Transverse colon (tissue), 4 donors: ENCODE measurements around the gene TTC28. TPM values are rescaled to one million over a fixed set of nuclear protein-coding genes. Genes with fewer than 3 reads are reported as not detected.

Source experiments
- DNase-seq: peaks from one replicate; pipeline ENCODE4 v3.0.0-alpha.2; 2019
- H3K27ac ChIP-seq, 4 donors: fragments of 200-600 bp; sonication (generic); 2 replicates each; pipeline ENCODE4 v1.5.1; 2016 to 2018; ENCODE audit warnings: inconsistent platforms in 4 of 4
- H3K27me3 ChIP-seq: fragments of 200-600 bp; sonication (generic); 2 replicates; pipeline ENCODE4 v1.5.1; 2017; ENCODE audit warnings: inconsistent platforms
- H3K36me3 ChIP-seq, 4 donors: fragments of 200-600 bp; sonication (generic); 2 replicates each; pipeline ENCODE4 v1.5.1; 2017 to 2019; ENCODE audit warnings: inconsistent platforms in 4 of 4
- H3K4me1 ChIP-seq, 4 donors: fragments of 200-600 bp; sonication (generic); 2 replicates each; pipeline ENCODE4 v1.5.1; 2017 to 2020; ENCODE audit warnings: inconsistent platforms in 4 of 4
- H3K4me3 ChIP-seq, 4 donors: fragments of 200-600 bp; sonication (generic); 1 replicate in 1 of 4; 2 replicates in 3 of 4; pipeline versions ENCODE4 v1.5.1 to v1.6.1; 2017 to 2019; ENCODE audit warnings: inconsistent platforms in 4 of 4
- H3K9me3 ChIP-seq, 2 donors: fragments of 200-600 bp; sonication (generic); 2 replicates each; pipeline ENCODE4 v1.5.1; 2017 to 2019; ENCODE audit warnings: inconsistent platforms in 2 of 2
- EP300 ChIP-seq: sonication (generic); formaldehyde crosslinking; IDR thresholded peaks from one replicate; pipeline ENCODE4 v1.6.1; 2017; ENCODE audit warnings: antibody characterized with exemption, low read depth
- POLR2A ChIP-seq: fragments of 450-650 bp; IDR thresholded peaks from one replicate; pipeline ENCODE4 v1.6.1; 2016; ENCODE audit warnings: antibody characterized with exemption, mild to moderate bottlenecking, moderate library complexity
- POLR2AphosphoS5 ChIP-seq, 3 donors: sonication (generic); formaldehyde crosslinking; IDR thresholded peaks; one replicate each; pipeline ENCODE4 v1.6.1; 2016; ENCODE audit warnings: antibody characterized with exemption in 3 of 3
- WGBS, 2 donors: methylation state at CpG; one replicate each; pipeline ENCODE4 v1.1.5; 2018; ENCODE audit warnings: low coverage in 1 of 2; 5-methylcytosine and 5-hydroxymethylcytosine counted together
- in situ Hi-C, 4 donors: fragments of 200-750 bp; cut with MboI; loops; one replicate each; pipeline versions ENCODE4 v1.15.0 to v1.15.1; 2017; ENCODE audit warnings: low sequenced_read_pairs in 3 of 4, low pct_ligation_motif_present in 1 of 4, low pct_unique_long_range_greater_than_20kb in 1 of 4
- intact Hi-C: fragments of 100-400 bp; cut with DNase I; formaldehyde crosslinking; loops from one replicate; pipeline ENCODE4 v1.15.1; 2023; ENCODE audit warnings: low total_unique reads
- total RNA-seq, 4 donors: library from RNA; depleted of rRNA; stranded (reverse); fragments of >200 nt; gene quantifications; one replicate each; pipeline ENCODE4 v1.1.0, GENCODE V29; 2016
- TF ChIP-seq, protein P1 (sequence below), 5 experiments: fragments of 200-600 bp in 3 of 5; fragments of 450-650 bp in 2 of 5; sonication (generic) in 3 of 5; IDR thresholded peaks; 1 replicate in 2 of 5; 2 replicates in 3 of 5; pipeline ENCODE4 v1.5.1; 2016 to 2017; ENCODE audit warnings: antibody characterized with exemption in 5 of 5, inconsistent platforms in 3 of 5, mild to moderate bottlenecking in 2 of 5, moderate library complexity in 1 of 5

The TTC28 gene
- total RNA-seq, 4 donors from 2014 or later, result 7.6 to 84.2 (median 12.4) TPM

DNA sequence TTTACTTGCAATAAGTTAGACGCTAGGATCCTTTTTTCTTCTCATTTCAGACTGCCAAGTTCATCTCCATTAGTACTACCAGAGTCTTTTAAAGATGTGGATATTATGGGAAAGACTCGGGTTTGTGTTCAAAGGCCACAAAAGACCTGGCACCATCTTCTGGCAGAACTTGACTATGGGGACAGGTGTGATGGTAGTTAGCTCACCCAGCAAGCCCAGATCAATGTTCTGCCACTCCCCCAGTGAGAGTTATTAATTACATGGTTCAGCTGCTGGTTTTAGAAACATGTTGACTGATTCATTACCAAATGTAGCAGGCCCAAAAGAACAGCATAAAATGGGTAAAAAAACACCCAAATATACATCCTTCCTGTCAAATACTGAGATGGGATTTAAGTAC is 427.1 kb downstream of the TTC28 start:
- no peak for DNase-seq
- in situ Hi-C loops (no loop called here), intact Hi-C loops (no loop called here)
- Histone ChIP-seq H3K27ac (no peak overlapping the region), H3K4me1 (peaks cover 0 to 3% (median 0%) of the 10 kb centered on the region in 4 donors), H3K27me3 (no peaks in the 10 kb centered on the region), H3K4me3 (no peak overlapping the region), H3K9me3 (no peaks in the 10 kb centered on the region), H3K36me3 (no peaks in the 10 kb centered on the region)
- TF ChIP-seq POLR2AphosphoS5 (IDR thresholded peaks at IDR 0.05) (no peak), EP300 (no peak), POLR2A (no peak)
- TF ChIP-seq, protein P1, sequence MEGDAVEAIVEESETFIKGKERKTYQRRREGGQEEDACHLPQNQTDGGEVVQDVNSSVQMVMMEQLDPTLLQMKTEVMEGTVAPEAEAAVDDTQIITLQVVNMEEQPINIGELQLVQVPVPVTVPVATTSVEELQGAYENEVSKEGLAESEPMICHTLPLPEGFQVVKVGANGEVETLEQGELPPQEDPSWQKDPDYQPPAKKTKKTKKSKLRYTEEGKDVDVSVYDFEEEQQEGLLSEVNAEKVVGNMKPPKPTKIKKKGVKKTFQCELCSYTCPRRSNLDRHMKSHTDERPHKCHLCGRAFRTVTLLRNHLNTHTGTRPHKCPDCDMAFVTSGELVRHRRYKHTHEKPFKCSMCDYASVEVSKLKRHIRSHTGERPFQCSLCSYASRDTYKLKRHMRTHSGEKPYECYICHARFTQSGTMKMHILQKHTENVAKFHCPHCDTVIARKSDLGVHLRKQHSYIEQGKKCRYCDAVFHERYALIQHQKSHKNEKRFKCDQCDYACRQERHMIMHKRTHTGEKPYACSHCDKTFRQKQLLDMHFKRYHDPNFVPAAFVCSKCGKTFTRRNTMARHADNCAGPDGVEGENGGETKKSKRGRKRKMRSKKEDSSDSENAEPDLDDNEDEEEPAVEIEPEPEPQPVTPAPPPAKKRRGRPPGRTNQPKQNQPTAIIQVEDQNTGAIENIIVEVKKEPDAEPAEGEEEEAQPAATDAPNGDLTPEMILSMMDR (IDR thresholded peaks at IDR 0.05), result no peak
- 68 to 76% methylated on average over 2 of the region's 2 CpGs for WGBS, 2 donors

DNA sequence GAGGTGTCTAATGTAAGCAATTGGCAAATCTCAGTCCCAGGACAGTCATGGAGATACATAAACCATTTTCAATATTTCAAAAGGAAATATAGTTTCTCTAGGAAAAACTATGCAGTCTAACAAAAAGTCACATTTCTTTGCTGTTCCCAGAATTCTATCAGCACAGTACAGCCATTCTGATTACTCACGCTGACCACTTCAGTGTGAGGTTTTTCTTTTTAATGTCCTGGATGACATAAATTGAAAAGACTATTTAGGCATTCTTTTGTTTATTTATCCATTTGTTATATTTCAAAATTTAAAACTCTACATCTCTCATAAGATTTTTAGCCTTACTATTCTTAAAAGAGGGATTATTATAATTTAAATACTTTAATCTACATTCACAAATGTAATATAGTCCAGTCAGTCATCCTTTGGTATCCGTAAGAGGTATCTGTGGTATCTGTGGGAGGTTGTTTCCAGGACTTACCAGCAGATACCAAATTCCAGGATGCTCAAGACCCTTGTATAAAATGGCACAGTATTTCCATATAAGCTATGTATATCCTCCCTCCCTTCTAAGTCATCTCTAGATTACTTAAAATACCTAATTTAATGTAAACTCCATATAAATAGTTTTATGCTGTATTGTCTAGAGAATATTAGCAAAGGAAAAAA is 429.5 kb downstream of the TTC28 start:
- 92 to 100% methylated on average over 2 of the region's 2 CpGs for WGBS, 2 donors

DNA sequence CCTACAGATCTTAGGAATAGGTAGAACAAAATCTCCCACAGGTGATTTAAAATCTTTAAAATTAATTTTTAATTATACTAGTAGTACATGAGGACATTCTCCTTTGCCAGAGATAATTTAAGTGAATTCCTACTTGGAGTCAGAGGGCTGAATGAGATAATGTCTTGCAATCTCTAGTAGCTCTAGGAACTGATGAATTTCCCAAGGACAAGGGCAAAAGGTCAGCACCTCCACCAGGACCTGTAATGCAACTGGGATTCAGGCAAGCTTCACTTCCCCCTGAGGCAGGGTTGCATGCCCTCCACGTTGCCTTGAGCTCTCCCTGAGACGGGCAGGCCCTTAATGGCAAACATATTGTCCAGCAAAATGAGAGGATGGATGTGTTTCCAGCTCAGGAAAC is 430.2 kb downstream of the TTC28 start:
- peaks cover 0 to 7% (median 2%) of the 10 kb centered on the region in 4 donors for H3K4me1 ChIP-seq
- H3K36me3 ChIP-seq, result no peaks in the 10 kb centered on the region
- H3K27me3 ChIP-seq, result no peaks in the 10 kb centered on the region
- DNase-seq, result no peak
- WGBS, 2 donors, result 87% methylated on average over 2 of the region's 2 CpGs; no CpG with 5 or more reads in 1 of the 2 donors
- no peak overlapping the region for H3K4me3 ChIP-seq
- no peaks in the 10 kb centered on the region for H3K9me3 ChIP-seq
- intact Hi-C loops, result no loop called here
- in situ Hi-C loops, result no loop called here
- TF ChIP-seq, protein P1 (IDR thresholded peaks at IDR 0.05), result no peak
- TF ChIP-seq EP300, result no peak
- no peak for TF ChIP-seq POLR2A
- no peak for TF ChIP-seq POLR2AphosphoS5 (IDR thresholded peaks at IDR 0.05)
- H3K27ac ChIP-seq, result no peak overlapping the region

More for the DNA sequence above, 429.5 kb downstream of the TTC28 start:
- Histone ChIP-seq H3K36me3 (no peaks in the 10 kb centered on the region), H3K27ac (no peak overlapping the region), H3K9me3 (no peaks in the 10 kb centered on the region), H3K4me1 (peaks cover 0 to 4% (median 1%) of the 10 kb centered on the region in 4 donors), H3K4me3 (no peak overlapping the region), H3K27me3 (no peaks in the 10 kb centered on the region)
- TF ChIP-seq, protein P1 (IDR thresholded peaks at IDR 0.05), result no peak
- no peak for TF ChIP-seq EP300
- TF ChIP-seq POLR2AphosphoS5 (IDR thresholded peaks at IDR 0.05), result no peak
- TF ChIP-seq POLR2A, result no peak
- in situ Hi-C loops (no loop called here), intact Hi-C loops (no loop called here)
- no peak for DNase-seq

GRCh38 chr22:28247667-28248363 is 431.8 kb downstream of the TTC28 start:
- Histone ChIP-seq H3K9me3 (no peaks in the 10 kb centered on the region), H3K4me1 (peaks cover 0 to 4% (median 2%) of the 10 kb centered on the region in 4 donors), H3K36me3 (no peaks in the 10 kb centered on the region), H3K27me3 (no peaks in the 10 kb centered on the region), H3K27ac (no peak overlapping the region), H3K4me3 (no peak overlapping the region)
- DNase-seq, result no peak
- in situ Hi-C loops (no loop called here), intact Hi-C loops (no loop called here)
- TF ChIP-seq EP300, result no peak
- no peak for TF ChIP-seq POLR2A
- TF ChIP-seq, protein P1 (IDR thresholded peaks at IDR 0.05), result no peak
- TF ChIP-seq POLR2AphosphoS5 (IDR thresholded peaks at IDR 0.05), result no peak
